Daoy (cell line): Measurements from ENCODE around the gene PRDX2. TPM values are rescaled to one million over a fixed set of nuclear protein-coding genes. Genes with fewer than 3 reads are reported as not detected.

Experiments used
- DNase-seq: peaks from one replicate; pipeline ENCODE4 v3.0.0-alpha.2; 2015; ENCODE audit warnings: low read depth
- total RNA-seq: library from RNA; depleted of rRNA; stranded (reverse); fragments of >200 nt; shearing (Covaris generic); gene quantifications from 2 replicates; pipeline ENCODE4 v1.2.3, GENCODE V29; 2014; rRNA removed

The PRDX2 gene
- total RNA-seq, 1 experiment from 2014 or later, result 81.7 TPM

- no peak for DNase-seq
Measured at GRCh38 chr19:12752056-12752781, 49.4 kb downstream of the PRDX2 start.

DNA sequence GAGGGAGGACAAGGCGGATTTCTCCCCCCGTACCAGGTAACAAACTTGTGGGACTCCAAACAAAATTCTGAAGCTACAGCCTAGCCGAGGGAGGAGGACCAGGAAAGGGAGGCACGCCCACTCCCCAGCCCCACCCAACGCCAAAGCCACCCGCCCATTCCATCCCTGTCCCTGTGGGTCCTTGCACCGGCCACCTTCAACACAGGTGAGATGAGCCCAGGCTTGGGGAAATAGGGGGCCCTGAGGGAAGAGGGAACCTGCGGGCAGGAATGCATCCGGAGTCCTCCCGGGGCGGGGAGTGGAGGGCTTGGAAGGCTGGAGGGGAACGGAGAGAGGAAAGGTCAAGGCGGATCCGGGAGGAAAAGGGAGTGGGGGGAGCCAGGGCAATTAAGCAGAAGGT, 50.0 kb downstream of the PRDX2 start, which contains the start of gene BEST2:
BEST2 (plus strand) TSS at position 157 of the 400 bp plus-strand sequence. CDS start 802 bp downstream, outside the sequence.
- DNase-seq, result no peak

DNA sequence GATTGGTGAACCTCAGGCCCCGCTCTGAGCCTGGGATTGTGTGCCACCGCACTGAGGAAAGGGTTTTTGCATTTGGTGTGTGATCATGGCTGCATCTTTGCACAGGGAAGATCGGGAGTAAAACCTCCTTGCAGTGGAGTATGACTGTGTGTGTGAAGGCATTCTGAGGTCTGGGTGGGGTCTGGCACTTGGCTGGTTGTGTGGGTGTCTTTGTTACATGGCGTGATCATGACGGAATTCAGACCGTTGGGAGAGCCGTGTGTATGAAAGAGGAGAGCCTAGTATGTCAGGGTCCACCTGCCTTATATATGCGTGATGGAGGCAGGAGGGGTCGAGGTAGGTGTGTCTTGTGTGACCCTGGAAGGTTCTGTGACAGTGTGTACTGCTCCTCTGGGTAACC, 50.7 kb downstream of the PRDX2 start:
- peak; percentile 42 for DNase-seq

DNA sequence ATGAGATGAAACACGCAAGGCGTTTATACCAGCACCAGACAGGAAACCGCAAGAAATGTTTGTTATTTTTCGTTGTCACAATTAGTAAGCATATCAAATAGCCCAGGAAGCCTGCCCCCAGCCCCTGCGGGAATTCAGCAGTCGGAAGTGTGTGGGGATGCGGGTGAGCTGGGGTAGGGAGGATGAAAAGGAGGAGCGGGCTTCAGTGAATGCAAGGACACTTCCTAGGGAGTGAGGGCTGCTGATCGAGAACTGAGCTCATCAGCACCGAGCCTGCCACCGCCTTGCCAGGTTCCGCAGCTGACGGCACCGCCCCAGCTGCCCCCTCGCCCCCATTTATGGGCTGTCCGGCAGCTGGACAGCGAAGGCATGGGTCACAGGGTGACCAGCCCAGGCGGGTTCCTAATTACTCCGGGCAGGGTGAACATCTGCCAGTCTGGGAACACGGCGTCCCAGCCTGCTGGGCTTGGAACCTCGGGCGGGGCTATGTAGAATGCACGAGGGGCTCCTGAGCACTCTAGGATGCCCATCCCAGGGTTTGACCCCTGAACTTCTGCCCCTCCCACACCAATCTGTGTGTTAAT, 51.6 kb downstream of the PRDX2 start:
- DNase-seq, result peak; percentile 68

GRCh38 chr19:12748489-12748888, 53.1 kb downstream of the PRDX2 start:
- no peak for DNase-seq

Other genes with a start within 250 kb of the PRDX2 start
- 3.5 and 4.5 TPM in 2 replicates for gene ZNF490, start 191.0 kb downstream of the PRDX2 start, total RNA-seq
- gene ZNF791, start 190.9 kb downstream of the PRDX2 start, total RNA-seq, result 9.0 and 11.9 TPM in 2 replicates
- gene MAN2B1, start 135.1 kb downstream of the PRDX2 start, total RNA-seq, result 18.0 and 20.7 TPM in 2 replicates
- gene WDR83, start 135.0 kb downstream of the PRDX2 start, total RNA-seq, result 9.0 and 10.6 TPM in 2 replicates
- 105 and 132 TPM in 2 replicates for gene DHPS, start 119.9 kb downstream of the PRDX2 start, total RNA-seq
- gene GNG14, start 113.8 kb downstream of the PRDX2 start, total RNA-seq, result not detected in 2 replicates
- gene FBXW9, start 105.2 kb downstream of the PRDX2 start, total RNA-seq, result 14.2 and 14.6 TPM in 2 replicates
- gene TNPO2, start 77.9 kb downstream of the PRDX2 start, total RNA-seq, result 18.2 and 24.0 TPM in 2 replicates
- gene TRIR, start 67.1 kb downstream of the PRDX2 start, total RNA-seq, result 274 and 313 TPM in 2 replicates
- 78.9 and 111 TPM in 2 replicates for gene GET3, start 64.3 kb downstream of the PRDX2 start, total RNA-seq
- gene BEST2, start 50.0 kb downstream of the PRDX2 start, total RNA-seq, result not detected in 2 replicates
- 5.1 and 11.0 TPM in 2 replicates for gene HOOK2, start 26.2 kb downstream of the PRDX2 start, total RNA-seq
- gene JUNB, start 10.3 kb downstream of the PRDX2 start, total RNA-seq, result 61.6 and 66.6 TPM in 2 replicates
- gene THSD8, start 269 bp upstream of the PRDX2 start, total RNA-seq, result not detected in 2 replicates
- gene RNASEH2A, start 4.8 kb upstream of the PRDX2 start, total RNA-seq, result 75.8 and 76.9 TPM in 2 replicates
- not detected in 2 replicates for gene RTBDN, start 32.8 kb upstream of the PRDX2 start, total RNA-seq
- 0.11 and 0.57 TPM in 2 replicates for gene MAST1, start 36.7 kb upstream of the PRDX2 start, total RNA-seq
- 13.7 and 19.3 TPM in 2 replicates for gene DNASE2, start 79.6 kb upstream of the PRDX2 start, total RNA-seq
- gene KLF1, start 85.4 kb upstream of the PRDX2 start, total RNA-seq, result not detected in 2 replicates
- 47.0 and 91.3 TPM in 2 replicates for gene GCDH, start 89.4 kb upstream of the PRDX2 start, total RNA-seq
- gene SYCE2, start 117.5 kb upstream of the PRDX2 start, total RNA-seq, result 0.63 TPM in 1 of 2 replicates, not detected in the other
- gene FARSA, start 131.9 kb upstream of the PRDX2 start, total RNA-seq, result 105 and 122 TPM in 2 replicates
- gene CALR, start 136.8 kb upstream of the PRDX2 start, total RNA-seq, result 961 and 1,048 TPM in 2 replicates
- 125 and 151 TPM in 2 replicates for gene RAD23A, start 144.1 kb upstream of the PRDX2 start, total RNA-seq
- gene GADD45GIP1, start 155.4 kb upstream of the PRDX2 start, total RNA-seq, result 75.8 and 80.8 TPM in 2 replicates
- gene DAND5, start 167.8 kb upstream of the PRDX2 start, total RNA-seq, result not detected in 2 replicates
- gene NFIX, start 193.7 kb upstream of the PRDX2 start, total RNA-seq, result 8.3 and 9.9 TPM in 2 replicates